Endometrial microvascular endothelial cells (primary cell): ENCODE results near the gene KCNC1. TPM values are rescaled to one million over a fixed set of nuclear protein-coding genes. Genes with fewer than 3 reads are reported as not detected.

Experiments used
- in situ Hi-C: cut with HindIII; loops from 2 replicates; pipeline ENCODE4 v1.10.0; 2017; ENCODE audit warnings: low sequenced_read_pairs, low pct_unique_long_range_greater_than_20kb; ENCODE audit errors: inconsistent ontology term
- total RNA-seq: library from RNA; depleted of rRNA; stranded (reverse); fragments of >200 nt; gene quantifications from one replicate; pipeline ENCODE4 v1.2.3, GENCODE V29; 2015; ENCODE audit errors: inconsistent ontology term

The KCNC1 gene
- total RNA-seq, 1 donor from 2014 or later = not detected

GRCh38 chr11:17766073-17766359, 31.4 kb downstream of the KCNC1 start:
- in situ Hi-C loops = no loop called here

GRCh38 chr11:17766590-17766989, 32.0 kb downstream of the KCNC1 start:
- in situ Hi-C loops = no loop called here

- in situ Hi-C loops = no loop called here
Observed at GRCh38 chr11:17767301-17767885, 32.8 kb downstream of the KCNC1 start.

DNA sequence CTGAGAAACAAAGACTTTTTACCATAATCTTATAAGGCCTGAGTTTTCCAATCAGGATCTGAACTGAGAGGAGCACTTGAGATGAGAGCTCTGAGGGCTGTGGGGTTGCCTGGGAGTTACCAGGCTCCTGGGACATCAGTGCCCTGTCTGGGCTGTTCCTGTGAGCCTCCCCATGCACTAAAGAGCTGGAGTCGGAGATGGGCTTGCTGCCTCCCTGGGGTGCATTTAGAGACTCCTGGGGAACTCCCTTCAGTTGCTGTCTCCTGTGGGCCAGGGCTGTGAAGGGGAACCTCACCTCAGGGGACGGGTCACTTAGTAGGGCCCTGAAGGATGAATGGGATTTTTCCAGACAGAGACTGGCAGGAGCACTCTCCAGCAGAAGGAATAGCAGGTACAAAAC, 33.3 kb downstream of the KCNC1 start:
- in situ Hi-C loops = no loop called here

- in situ Hi-C loops = no loop called here
Observed at GRCh38 chr11:17768547-17768946, 34.0 kb downstream of the KCNC1 start.

DNA sequence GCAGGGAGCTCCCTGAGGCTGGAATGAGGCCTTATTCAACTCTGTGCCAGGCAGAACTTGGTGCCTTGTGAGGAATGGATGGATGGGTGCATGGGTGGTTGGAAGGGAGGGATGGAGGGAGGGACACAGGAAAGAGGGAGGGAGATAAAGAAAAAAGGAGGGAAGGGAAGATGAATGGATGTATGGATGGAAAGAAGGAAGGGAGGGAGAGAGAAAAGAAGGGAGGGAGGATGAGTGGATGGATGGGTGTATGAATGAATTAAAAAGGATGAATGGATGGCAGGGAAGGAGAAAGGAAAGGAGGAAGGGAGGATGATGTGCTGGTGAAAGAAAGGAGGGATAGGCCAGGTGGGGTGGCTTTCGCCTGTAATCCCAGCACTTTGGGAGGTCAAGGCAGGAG, 34.6 kb downstream of the KCNC1 start:
- in situ Hi-C loops = no loop called here

DNA sequence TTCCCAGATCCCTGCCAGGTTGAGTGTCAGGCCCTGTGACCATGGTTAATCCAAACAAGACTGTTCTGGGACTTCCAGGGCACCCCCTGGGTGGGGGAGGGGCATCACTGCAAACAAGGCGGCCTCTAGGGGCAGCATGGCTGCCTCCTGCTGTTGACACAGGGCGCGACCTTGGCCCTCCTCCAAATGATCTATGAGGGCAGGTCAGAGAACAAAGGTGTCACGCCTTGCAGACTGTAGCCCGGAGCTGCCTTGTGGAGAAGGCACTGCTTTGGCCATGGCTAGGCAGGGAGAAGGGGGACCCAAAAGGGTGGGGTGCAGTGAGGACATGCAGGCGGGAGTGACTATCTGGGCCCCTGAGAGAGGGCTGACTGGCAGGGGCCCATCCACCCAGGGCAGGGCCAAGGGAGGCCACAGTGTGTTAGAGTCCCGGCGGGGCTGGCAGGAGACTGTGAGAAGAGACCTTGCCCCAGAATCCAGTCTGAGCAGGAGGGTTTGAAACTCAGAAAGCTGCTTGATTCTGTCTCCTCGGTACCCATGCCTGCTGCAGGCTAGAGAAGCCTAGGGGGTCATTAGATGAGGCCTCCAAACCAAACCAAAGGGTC, 35.6 kb downstream of the KCNC1 start:
- in situ Hi-C loops = no loop called here

GRCh38 chr11:17770917-17771316, 36.3 kb downstream of the KCNC1 start:
- in situ Hi-C loops = no loop called here

GRCh38 chr11:17771415-17771814, 36.8 kb downstream of the KCNC1 start:
- in situ Hi-C loops = no loop called here

DNA sequence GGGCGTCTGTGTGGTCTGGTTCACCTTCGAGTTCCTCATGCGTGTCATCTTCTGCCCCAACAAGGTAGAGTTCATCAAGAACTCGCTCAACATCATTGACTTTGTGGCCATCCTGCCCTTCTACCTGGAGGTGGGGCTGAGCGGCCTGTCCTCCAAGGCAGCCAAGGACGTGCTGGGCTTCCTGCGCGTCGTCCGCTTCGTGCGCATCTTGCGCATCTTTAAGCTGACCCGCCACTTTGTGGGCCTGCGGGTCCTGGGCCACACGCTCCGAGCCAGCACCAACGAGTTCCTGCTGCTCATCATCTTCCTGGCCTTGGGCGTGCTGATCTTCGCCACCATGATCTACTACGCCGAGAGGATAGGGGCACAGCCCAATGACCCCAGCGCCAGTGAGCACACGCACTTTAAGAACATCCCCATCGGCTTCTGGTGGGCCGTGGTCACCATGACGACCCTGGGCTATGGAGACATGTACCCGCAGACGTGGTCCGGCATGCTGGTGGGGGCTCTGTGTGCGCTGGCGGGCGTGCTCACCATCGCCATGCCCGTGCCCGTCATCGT, 37.3 kb downstream of the KCNC1 start:
- in situ Hi-C loops = no loop called here

DNA sequence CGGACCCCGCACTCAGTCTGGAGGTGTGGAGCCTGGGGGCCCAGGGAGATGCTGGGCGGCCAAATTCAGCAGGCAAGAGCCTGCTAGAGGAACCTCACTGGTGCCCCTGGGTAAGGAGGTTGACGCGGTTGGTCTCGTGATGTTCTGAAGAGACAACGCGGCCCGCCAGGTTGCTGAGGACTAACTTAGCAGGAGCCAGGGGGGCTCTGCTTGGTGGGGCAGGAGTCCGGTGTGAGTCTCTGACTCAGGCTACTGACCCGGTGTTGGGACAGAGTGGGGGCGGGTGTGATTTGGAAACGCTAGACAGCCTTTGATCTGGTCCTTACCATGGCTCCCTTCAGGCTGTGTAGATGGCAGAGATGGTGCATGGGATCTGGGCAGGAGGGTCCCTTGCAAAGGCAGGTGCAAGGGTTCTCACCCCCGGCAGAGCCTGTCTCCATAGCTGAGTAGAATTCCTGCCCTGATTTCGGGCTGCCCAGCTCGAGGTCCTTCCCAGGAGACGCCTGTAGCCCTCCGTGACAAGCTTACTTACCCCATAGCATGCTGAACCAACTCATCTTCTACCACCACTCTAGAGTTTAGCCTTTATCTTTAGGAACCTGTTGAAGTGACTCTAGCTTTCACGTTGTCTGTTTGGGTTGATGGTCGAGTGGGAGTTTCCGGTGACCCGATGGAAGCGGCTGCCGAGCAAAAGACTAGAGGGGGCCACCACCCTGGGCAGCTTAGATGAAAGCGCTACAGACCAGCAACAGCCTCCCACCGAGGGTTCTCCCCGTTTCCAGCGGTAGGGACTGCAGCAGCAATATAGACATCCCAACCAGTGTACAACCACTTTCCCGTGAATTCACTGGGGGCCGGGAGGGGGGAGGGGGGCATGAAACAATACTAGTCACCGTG, 38.4 kb downstream of the KCNC1 start:
- in situ Hi-C loops = no loop called here

DNA sequence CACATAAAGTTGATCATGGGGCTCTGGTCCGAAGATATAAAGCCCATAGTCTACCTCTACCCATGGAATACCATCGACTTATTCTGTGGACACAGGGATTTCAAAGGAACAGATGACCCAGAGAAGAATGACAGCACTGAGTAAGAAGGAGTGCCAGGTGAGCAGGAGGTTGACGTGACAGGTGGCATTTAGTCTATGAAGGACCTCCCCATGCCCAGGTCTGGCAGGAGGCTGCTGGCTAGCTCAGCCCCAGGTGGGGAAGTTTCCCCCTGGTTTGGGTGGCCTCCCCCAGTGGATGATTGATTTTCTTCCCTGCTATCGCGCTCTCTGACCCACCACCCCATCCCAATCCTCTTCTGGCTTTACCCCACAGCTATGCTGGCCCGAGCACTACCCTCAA, 39.1 kb downstream of the KCNC1 start:
- in situ Hi-C loops = no loop called here

- in situ Hi-C loops = no loop called here
Observed at GRCh38 chr11:17774232-17775034, 39.9 kb downstream of the KCNC1 start.

DNA sequence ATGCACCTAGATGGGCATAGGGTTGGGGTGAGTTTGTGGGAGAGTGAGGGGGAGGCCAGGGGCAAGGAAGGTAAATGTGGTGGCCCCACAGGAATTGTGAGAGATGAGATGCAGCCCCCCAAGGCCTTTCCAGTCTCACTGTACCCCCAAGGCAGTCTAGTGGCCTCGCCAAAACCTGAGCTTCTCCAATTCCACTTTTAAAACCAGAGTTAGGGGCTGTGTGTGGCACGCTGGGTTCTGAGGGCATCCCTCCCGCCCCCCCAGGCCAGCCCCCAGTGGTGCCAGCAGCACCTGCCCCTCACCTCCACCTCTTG, 40.4 kb downstream of the KCNC1 start:
- in situ Hi-C loops = no loop called here

DNA sequence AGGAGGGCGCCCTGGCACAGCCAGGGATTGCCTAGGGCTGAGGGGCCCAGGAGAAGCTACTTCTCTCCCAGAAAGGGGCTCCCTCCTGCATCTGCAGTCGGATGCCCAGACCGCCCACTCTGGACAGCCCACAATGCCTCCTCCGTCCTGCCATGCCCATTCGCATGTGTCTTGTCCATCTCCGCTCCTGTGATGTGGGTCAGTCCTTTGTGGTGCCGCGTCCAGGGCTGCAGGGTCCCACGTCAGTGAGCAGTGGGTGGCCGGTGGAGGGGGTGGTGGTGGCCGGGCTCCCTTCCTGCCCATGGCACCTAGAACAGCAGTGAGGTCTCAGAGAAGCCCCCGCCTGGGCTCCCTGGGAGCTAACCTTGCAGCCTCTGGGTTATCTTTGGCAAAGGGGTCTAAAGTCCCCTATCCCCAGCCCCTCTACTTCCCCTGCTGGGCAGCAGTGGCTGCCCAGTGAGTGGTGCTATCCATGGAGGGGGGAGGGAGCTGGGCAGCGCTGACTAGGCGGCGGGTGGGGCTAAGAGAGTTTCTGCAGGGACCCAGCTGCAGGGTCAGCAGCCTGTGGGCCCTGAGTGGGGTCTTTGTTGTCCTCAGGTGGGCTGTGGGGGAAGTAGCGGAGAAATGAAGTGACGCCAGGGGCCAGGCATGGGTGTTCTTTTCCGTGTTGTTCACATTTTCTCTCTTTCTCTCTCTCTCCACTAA, 41.1 kb downstream of the KCNC1 start:
- in situ Hi-C loops = no loop called here

DNA sequence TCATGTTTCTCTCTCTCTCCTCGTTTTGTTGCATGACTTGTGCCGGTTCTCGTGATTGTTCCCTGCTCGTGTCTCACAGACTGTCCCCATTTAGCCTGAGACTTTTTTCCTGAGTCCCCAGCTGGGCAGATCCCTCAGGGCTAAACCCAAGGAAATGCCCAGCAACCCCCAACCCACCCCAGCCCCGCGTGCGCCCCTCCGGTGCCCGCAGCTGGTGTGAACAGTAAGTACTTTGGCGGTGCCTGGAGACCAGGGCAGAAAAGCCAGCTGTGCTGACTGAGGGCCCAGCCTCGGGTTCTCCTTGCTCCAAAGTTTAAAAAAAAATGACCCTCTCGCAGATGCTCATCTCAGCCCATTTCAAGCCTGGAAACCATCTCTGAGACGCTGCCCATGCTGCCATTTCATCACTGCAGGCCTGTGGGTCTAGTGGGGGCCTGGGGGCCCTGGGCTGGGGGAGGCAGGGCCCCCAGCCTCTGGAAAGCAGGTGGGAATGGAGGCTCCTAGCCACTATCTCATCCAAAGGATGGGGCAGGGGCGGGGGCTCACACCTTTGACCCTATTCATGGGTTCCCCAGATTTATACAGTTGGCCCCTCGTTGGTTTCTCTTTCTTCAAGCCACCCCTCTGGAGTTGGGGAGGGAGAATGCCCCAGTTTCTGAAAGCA, 41.8 kb downstream of the KCNC1 start:
- in situ Hi-C loops = no loop called here

- in situ Hi-C loops = no loop called here
Observed at GRCh38 chr11:17777086-17777737, 42.6 kb downstream of the KCNC1 start.

DNA sequence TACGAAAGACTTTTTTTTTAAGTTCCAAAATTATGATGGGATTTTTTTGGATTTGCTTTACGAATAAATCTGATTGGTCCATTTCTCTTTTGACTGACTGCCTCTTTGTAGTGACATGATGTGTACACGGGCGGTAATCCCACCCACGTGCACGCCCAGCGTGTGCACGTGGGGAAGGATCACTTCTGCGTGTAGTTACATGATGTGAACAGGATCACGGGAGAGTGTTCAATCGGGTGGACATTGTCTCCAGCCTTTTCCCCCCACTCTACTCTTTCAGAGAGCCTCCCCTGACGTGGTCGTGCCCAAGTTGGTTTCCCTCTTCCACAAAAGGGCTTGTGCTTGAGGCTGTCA, 43.1 kb downstream of the KCNC1 start:
- in situ Hi-C loops = no loop called here
